Body of pancreas (tissue), 4 donors: ENCODE measurements around the gene HNRNPF. TPM values are rescaled to one million over a fixed set of nuclear protein-coding genes. Genes with fewer than 3 reads are reported as not detected.

Experiments used
- ATAC-seq: fragments of 150-250 bp; one replicate; pipeline ENCODE4 v1.9.1; 2016
- DNase-seq, 4 donors: peaks; one replicate each; pipeline ENCODE4 v3.0.0-alpha.2; 2019
- H3K27ac ChIP-seq, 4 donors: fragments of 200-600 bp; sonication (generic); 1 replicate in 3 of 4; 2 replicates in 1 of 4; pipeline versions ENCODE4 v1.5.1 to v1.6.1; 2016 to 2019; ENCODE audit warnings: mild to moderate bottlenecking in 1 of 4, mixed read lengths in 1 of 4, moderate library complexity in 1 of 4
- H3K27me3 ChIP-seq, 2 donors: fragments of 200-600 bp; sonication (generic); one replicate each; pipeline ENCODE4 v1.6.0; 2016; ENCODE audit warnings: mild to moderate bottlenecking in 1 of 2
- H3K36me3 ChIP-seq, 2 donors: fragments of 200-600 bp; sonication (generic); replicated peaks in 1 of 2; 2 replicates each; pipeline ENCODE4 v1.5.1; 2016; ENCODE audit warnings: low read depth in 2 of 2; ENCODE audit not compliant: insufficient read depth in 1 of 2
- H3K4me1 ChIP-seq: fragments of 200-600 bp; sonication (generic); one replicate; pipeline ENCODE4 v1.6.0; 2016
- H3K4me3 ChIP-seq, 2 donors: fragments of 200-600 bp; sonication (generic); 1 replicate in 1 of 2; 2 replicates in 1 of 2; pipeline ENCODE4 v1.5.1; 2016 to 2019
- H3K9me3 ChIP-seq, 3 donors: fragments of 200-600 bp; sonication (generic); 1 replicate in 2 of 3; 2 replicates in 1 of 3; pipeline ENCODE4 v1.5.1; 2016
- POLR2A ChIP-seq, 3 donors: fragments of 450-650 bp; IDR thresholded peaks; one replicate each; pipeline ENCODE4 v1.6.1; 2016; ENCODE audit warnings: antibody characterized with exemption in 3 of 3, mild to moderate bottlenecking in 2 of 3
- WGBS, 2 donors: methylation state at CpG; one replicate each; pipeline ENCODE4 v1.1.5; 2017; 5-methylcytosine and 5-hydroxymethylcytosine counted together
- intact Hi-C: fragments of 100-400 bp; cut with DNase I; formaldehyde crosslinking; loops from one replicate; pipeline ENCODE4 v1.15.1; 2023
- total RNA-seq, 2 donors: library from RNA; depleted of rRNA; stranded (reverse); fragments of >200 nt; gene quantifications; one replicate each; pipeline ENCODE4 v1.1.0, GENCODE V29; 2016
- TF ChIP-seq, protein P1 (sequence below), 7 experiments: fragments of 450-650 bp in 4 of 7; fragments of 200-600 bp in 3 of 7; sonication (generic) in 3 of 7; IDR thresholded peaks; one replicate each; pipeline ENCODE4 v1.5.1; 2016 to 2019; ENCODE audit warnings: antibody characterized with exemption in 7 of 7

HNRNPF gene
- total RNA-seq, 2 donors from 2014 or later, result 33.6 to 80.9 TPM

DNA sequence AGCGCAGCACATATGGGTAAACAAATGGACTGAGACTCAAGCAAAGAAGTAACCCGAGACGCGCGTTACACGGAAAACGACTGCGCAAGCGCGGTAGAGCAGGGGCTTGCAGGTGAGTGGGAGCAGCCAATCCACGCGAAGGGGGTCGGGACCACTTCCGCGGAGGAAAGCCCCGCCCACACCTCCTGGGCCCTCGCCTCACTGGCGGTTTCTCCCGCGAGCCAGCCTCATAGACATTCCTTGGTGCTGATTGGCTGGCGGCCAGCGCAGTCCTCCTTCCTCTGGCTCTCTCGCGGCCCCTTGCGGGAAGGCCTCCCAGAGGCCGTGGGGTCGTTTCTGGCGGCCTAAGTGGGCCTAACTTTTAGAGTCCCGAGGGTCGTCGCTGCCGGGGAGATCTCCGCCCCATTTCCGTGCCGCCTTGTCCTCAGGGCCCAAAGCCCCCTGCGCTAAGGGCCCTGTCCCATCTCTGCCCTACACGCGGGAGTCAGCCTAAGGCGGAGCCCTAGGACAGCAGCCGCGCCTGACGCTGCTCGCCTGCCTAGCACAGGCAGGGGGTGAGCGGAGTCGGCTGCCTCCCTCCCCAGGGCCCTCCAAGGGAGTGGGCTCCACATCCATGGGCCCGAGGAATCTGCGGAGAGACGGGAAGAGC lies 46.7 kb downstream of the HNRNPF start:
- Histone ChIP-seq H3K9me3 (no peaks in the 10 kb centered on the region), H3K4me1 (peaks cover 12% of the 10 kb centered on the region), H3K27ac (peak overlapping the region; percentile 68 to 88 (median 86)), H3K36me3 (no peaks in the 10 kb centered on the region), H3K27me3 (no peaks in the 10 kb centered on the region), H3K4me3 (peak overlapping the region; percentile 25 to 64)
- DNase-seq, result peak; percentile 99 to 100 (median 100)
- ATAC-seq, result peak; percentile 99
- intact Hi-C loops, result no loop called here
- 0 to 6% methylated on average over 2 to 46 of the region's 48 CpGs for WGBS, 2 donors
- TF ChIP-seq, protein P1, sequence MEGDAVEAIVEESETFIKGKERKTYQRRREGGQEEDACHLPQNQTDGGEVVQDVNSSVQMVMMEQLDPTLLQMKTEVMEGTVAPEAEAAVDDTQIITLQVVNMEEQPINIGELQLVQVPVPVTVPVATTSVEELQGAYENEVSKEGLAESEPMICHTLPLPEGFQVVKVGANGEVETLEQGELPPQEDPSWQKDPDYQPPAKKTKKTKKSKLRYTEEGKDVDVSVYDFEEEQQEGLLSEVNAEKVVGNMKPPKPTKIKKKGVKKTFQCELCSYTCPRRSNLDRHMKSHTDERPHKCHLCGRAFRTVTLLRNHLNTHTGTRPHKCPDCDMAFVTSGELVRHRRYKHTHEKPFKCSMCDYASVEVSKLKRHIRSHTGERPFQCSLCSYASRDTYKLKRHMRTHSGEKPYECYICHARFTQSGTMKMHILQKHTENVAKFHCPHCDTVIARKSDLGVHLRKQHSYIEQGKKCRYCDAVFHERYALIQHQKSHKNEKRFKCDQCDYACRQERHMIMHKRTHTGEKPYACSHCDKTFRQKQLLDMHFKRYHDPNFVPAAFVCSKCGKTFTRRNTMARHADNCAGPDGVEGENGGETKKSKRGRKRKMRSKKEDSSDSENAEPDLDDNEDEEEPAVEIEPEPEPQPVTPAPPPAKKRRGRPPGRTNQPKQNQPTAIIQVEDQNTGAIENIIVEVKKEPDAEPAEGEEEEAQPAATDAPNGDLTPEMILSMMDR (IDR thresholded peaks at IDR 0.05), result peak in 6 of 7 experiments; percentile 24 to 85 (median 58)
- peak; percentile 49 to 81 (median 79) for TF ChIP-seq POLR2A (IDR thresholded peaks at IDR 0.05)

GRCh38 chr10:43361547-43362190 lies 47.3 kb downstream of the HNRNPF start:
- TF ChIP-seq, protein P1 (IDR thresholded peaks at IDR 0.05), result no peak
- no peak for TF ChIP-seq POLR2A (IDR thresholded peaks at IDR 0.05)
- H3K36me3 ChIP-seq, result no peaks in the 10 kb centered on the region
- peak overlapping the region; percentile 68 to 88 (median 86) for H3K27ac ChIP-seq
- no peak for ATAC-seq
- DNase-seq, result no peak
- H3K4me3 ChIP-seq, result peak overlapping the region in 1 of 2 donors; percentile 64
- no peaks in the 10 kb centered on the region for H3K27me3 ChIP-seq
- 10 to 14% methylated on average over 9 to 21 of the region's 21 CpGs for WGBS, 2 donors
- intact Hi-C loops, result no loop called here
- H3K4me1 ChIP-seq, result peaks cover 12% of the 10 kb centered on the region
- no peaks in the 10 kb centered on the region for H3K9me3 ChIP-seq

GRCh38 chr10:43360086-43360485 lies 48.9 kb downstream of the HNRNPF start:
- WGBS, 2 donors, result 75 to 80% methylated on average over 6 of the region's 6 CpGs
- intact Hi-C loops, result no loop called here

DNA sequence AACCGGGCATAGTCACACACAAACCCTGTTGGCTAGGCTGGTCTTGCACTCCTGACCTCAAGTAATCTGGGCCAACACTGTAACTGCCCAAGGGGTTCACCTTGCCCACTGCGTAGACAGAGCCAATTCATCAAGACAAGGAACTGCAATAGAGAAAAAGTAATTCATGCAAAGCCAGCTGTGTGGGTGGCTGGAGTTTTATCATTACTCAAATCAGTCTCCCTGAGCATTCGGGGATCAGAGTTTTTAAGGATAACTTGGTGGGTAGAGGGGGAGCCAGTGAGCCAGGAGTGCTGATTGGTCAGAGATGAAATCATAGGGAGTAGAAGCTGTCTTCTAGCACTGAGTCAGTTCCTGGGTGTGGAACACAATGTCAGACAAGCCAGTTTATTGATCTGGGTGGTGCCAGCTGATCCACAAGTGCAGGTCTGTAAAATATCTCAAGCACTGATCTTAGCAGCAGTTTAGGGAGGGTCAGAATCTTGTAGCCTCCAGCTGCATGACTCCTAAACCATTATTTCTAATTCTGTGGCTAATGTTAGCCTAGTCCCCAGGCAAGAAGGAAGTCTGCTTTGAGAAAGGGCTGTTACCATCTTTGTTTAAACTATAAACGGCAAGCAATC lies 53.1 kb downstream of the HNRNPF start:
- TF ChIP-seq, protein P1 (IDR thresholded peaks at IDR 0.05), result no peak
- TF ChIP-seq POLR2A (IDR thresholded peaks at IDR 0.05), result no peak
- Histone ChIP-seq H3K27me3 (no peaks in the 10 kb centered on the region), H3K36me3 (no peaks in the 10 kb centered on the region), H3K4me1 (peaks cover 2% of the 10 kb centered on the region), H3K27ac (no peak overlapping the region), H3K9me3 (no peaks in the 10 kb centered on the region), H3K4me3 (no peak overlapping the region)
- DNase-seq, result peak in 1 of 4 donors; percentile 16
- no peak for ATAC-seq
- intact Hi-C loops, result no loop called here
- 54 to 57% methylated on average over 4 of the region's 4 CpGs for WGBS, 2 donors

More at GRCh38 chr10:43360086-43360485, 48.9 kb downstream of the HNRNPF start:
- ATAC-seq (no peak), DNase-seq (no peak)
- Histone ChIP-seq H3K4me1 (peaks cover 12% of the 10 kb centered on the region), H3K36me3 (no peaks in the 10 kb centered on the region), H3K4me3 (no peak overlapping the region), H3K27me3 (no peaks in the 10 kb centered on the region), H3K9me3 (no peaks in the 10 kb centered on the region), H3K27ac (no peak overlapping the region)
- no peak for TF ChIP-seq POLR2A (IDR thresholded peaks at IDR 0.05)
- TF ChIP-seq, protein P1 (IDR thresholded peaks at IDR 0.05), result no peak
